ENCODE measurements around the gene PRDM11.

DNA sequence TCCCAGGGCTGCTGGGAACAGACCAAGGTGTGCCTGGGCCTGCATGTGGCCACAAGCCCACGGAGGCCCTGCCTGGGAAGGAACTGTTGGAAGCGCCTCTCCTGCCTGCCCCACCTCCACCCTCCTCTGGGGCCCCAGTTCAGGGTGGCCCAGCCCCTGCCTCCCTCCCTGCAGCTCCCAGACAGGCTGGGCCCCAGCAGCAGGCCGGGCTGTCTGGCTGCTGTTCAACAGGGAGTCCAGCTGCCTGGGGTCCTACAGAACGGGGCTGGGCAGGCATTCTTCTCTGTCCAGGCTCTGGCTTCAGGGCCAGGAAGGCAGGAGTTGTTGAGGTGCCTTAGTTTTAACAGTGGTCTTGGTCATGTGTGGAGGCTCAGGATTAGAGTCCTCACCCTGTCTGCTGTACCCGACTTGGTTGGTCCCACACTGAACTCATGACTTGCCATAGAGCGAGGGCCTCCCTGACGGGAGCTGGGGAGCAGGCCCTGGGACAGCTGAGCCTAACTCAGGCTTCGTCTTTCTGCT lies 11.8 kb downstream of the PRDM11 start:
- TF ChIP-seq SP1 (IDR thresholded peaks at IDR 0.05) (no peak), EGR1 (IDR thresholded peaks at IDR 0.05; ENCODE audit: low read depth in 2 of 2) (no peak), YY1 (IDR thresholded peaks at IDR 0.05) (no peak), GABPA (IDR thresholded peaks at IDR 0.05 in 1 of 2, conservative IDR thresholded peaks at IDR 0.05 in 1 of 2) (no peak), RAD21 (IDR thresholded peaks at IDR 0.05) (no peak)
- TF ChIP-seq, protein P1, sequence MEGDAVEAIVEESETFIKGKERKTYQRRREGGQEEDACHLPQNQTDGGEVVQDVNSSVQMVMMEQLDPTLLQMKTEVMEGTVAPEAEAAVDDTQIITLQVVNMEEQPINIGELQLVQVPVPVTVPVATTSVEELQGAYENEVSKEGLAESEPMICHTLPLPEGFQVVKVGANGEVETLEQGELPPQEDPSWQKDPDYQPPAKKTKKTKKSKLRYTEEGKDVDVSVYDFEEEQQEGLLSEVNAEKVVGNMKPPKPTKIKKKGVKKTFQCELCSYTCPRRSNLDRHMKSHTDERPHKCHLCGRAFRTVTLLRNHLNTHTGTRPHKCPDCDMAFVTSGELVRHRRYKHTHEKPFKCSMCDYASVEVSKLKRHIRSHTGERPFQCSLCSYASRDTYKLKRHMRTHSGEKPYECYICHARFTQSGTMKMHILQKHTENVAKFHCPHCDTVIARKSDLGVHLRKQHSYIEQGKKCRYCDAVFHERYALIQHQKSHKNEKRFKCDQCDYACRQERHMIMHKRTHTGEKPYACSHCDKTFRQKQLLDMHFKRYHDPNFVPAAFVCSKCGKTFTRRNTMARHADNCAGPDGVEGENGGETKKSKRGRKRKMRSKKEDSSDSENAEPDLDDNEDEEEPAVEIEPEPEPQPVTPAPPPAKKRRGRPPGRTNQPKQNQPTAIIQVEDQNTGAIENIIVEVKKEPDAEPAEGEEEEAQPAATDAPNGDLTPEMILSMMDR (IDR thresholded peaks at IDR 0.05; ENCODE audit: low read depth, low read length, missing input control), result no peak
- TF ChIP-seq, protein P2, sequence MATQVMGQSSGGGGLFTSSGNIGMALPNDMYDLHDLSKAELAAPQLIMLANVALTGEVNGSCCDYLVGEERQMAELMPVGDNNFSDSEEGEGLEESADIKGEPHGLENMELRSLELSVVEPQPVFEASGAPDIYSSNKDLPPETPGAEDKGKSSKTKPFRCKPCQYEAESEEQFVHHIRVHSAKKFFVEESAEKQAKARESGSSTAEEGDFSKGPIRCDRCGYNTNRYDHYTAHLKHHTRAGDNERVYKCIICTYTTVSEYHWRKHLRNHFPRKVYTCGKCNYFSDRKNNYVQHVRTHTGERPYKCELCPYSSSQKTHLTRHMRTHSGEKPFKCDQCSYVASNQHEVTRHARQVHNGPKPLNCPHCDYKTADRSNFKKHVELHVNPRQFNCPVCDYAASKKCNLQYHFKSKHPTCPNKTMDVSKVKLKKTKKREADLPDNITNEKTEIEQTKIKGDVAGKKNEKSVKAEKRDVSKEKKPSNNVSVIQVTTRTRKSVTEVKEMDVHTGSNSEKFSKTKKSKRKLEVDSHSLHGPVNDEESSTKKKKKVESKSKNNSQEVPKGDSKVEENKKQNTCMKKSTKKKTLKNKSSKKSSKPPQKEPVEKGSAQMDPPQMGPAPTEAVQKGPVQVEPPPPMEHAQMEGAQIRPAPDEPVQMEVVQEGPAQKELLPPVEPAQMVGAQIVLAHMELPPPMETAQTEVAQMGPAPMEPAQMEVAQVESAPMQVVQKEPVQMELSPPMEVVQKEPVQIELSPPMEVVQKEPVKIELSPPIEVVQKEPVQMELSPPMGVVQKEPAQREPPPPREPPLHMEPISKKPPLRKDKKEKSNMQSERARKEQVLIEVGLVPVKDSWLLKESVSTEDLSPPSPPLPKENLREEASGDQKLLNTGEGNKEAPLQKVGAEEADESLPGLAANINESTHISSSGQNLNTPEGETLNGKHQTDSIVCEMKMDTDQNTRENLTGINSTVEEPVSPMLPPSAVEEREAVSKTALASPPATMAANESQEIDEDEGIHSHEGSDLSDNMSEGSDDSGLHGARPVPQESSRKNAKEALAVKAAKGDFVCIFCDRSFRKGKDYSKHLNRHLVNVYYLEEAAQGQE (IDR thresholded peaks at IDR 0.05), result no peak
- TF ChIP-seq, protein P3, sequence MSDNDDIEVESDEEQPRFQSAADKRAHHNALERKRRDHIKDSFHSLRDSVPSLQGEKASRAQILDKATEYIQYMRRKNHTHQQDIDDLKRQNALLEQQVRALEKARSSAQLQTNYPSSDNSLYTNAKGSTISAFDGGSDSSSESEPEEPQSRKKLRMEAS (IDR thresholded peaks at IDR 0.05), result no peak

All from liver (tissue), 3 donors.